HK-2 (cell line): ENCODE measurements around the gene YWHAQ.
"Not testable (repeated sequence)": the region's sequence is repeated elsewhere in the genome, so short reads cannot be mapped to it uniquely, and the experiment has no call there.

Experiments
- DNase-seq: peaks from one replicate; pipeline ENCODE4 v3.0.0-alpha.2; 2018; ENCODE audit not compliant: unreplicated experiment

Gene YWHAQ

GRCh38 chr2:9631878-9632700, 1.3 kb upstream of the YWHAQ start:
- DNase-seq = no peak

GRCh38 chr2:9631553-9631819, 689 bp upstream of the YWHAQ start:
- DNase-seq = no peak

- DNase-seq = peak; percentile 75
These were observed 571 bp downstream of the YWHAQ start for GRCh38 chr2:9630117-9630735.

- DNase-seq = peak; percentile 16
These were observed 1.3 kb downstream of the YWHAQ start for GRCh38 chr2:9629222-9630116.

- DNase-seq = no peak
These were observed 3.5 kb downstream of the YWHAQ start for GRCh38 chr2:9627310-9627709.

GRCh38 chr2:9623151-9623550, 7.6 kb downstream of the YWHAQ start:
- no peak for DNase-seq

GRCh38 chr2:9621655-9622054, 9.1 kb downstream of the YWHAQ start:
- not testable (repeated sequence) for DNase-seq

- no peak for DNase-seq
These were observed 12.4 kb downstream of the YWHAQ start for GRCh38 chr2:9618410-9618809.

- no peak for DNase-seq
These were observed 13.0 kb downstream of the YWHAQ start for GRCh38 chr2:9617749-9618148.

GRCh38 chr2:9617296-9617695, 13.5 kb downstream of the YWHAQ start:
- DNase-seq = no peak

GRCh38 chr2:9614562-9614961, 16.2 kb downstream of the YWHAQ start:
- no peak for DNase-seq

- DNase-seq = no peak
These were observed 17.5 kb downstream of the YWHAQ start for GRCh38 chr2:9613291-9613690.

GRCh38 chr2:9611549-9611912, 19.3 kb downstream of the YWHAQ start:
- DNase-seq = not testable (repeated sequence)

GRCh38 chr2:9610781-9611548, 19.8 kb downstream of the YWHAQ start:
- DNase-seq = no peak

- not testable (repeated sequence) for DNase-seq
These were observed 22.3 kb downstream of the YWHAQ start for GRCh38 chr2:9608491-9608890.

- no peak for DNase-seq
These were observed 28.4 kb downstream of the YWHAQ start for GRCh38 chr2:9602412-9602811.

GRCh38 chr2:9601397-9601796, 29.4 kb downstream of the YWHAQ start:
- DNase-seq = no peak

- DNase-seq = no peak
These were observed 31.4 kb downstream of the YWHAQ start for GRCh38 chr2:9599430-9599829.

GRCh38 chr2:9596621-9597311, 34.0 kb downstream of the YWHAQ start:
- no peak for DNase-seq

GRCh38 chr2:9595746-9596145, 35.1 kb downstream of the YWHAQ start:
- no peak for DNase-seq

GRCh38 chr2:9595256-9595655, 35.5 kb downstream of the YWHAQ start:
- DNase-seq = peak; percentile 30
